ENCODE results near the gene EFCAB7. TPM values are rescaled to one million over a fixed set of nuclear protein-coding genes. Genes with fewer than 3 reads are reported as not detected.

Gene EFCAB7
- total and polyA plus RNA-seq, 2 of the 13 experiments (the other 11 are each of a cell fraction or from before 2014, with no cell fraction given), result 1.7 to 5.4 TPM

DNA sequence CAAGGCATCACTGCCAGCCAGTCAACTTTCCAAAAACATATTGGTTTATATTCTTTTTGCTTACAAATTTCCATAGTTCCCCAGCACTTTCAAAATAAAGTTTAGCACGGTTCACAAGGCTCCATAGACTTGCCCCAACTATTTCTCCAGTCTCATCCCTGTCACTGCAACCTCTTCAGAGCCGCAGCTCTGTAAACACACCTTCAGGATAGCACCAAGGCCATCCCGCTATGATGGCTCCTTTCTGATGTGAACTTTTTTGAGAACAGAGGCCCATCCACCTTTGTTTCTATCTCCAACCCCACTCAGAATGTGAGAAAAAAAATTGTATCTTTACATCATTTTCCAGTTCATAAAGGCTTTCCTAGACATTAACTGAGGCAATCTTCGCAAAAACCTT lies 96.2 kb downstream of the EFCAB7 start (continued):
- TF ChIP-seq, protein P1, sequence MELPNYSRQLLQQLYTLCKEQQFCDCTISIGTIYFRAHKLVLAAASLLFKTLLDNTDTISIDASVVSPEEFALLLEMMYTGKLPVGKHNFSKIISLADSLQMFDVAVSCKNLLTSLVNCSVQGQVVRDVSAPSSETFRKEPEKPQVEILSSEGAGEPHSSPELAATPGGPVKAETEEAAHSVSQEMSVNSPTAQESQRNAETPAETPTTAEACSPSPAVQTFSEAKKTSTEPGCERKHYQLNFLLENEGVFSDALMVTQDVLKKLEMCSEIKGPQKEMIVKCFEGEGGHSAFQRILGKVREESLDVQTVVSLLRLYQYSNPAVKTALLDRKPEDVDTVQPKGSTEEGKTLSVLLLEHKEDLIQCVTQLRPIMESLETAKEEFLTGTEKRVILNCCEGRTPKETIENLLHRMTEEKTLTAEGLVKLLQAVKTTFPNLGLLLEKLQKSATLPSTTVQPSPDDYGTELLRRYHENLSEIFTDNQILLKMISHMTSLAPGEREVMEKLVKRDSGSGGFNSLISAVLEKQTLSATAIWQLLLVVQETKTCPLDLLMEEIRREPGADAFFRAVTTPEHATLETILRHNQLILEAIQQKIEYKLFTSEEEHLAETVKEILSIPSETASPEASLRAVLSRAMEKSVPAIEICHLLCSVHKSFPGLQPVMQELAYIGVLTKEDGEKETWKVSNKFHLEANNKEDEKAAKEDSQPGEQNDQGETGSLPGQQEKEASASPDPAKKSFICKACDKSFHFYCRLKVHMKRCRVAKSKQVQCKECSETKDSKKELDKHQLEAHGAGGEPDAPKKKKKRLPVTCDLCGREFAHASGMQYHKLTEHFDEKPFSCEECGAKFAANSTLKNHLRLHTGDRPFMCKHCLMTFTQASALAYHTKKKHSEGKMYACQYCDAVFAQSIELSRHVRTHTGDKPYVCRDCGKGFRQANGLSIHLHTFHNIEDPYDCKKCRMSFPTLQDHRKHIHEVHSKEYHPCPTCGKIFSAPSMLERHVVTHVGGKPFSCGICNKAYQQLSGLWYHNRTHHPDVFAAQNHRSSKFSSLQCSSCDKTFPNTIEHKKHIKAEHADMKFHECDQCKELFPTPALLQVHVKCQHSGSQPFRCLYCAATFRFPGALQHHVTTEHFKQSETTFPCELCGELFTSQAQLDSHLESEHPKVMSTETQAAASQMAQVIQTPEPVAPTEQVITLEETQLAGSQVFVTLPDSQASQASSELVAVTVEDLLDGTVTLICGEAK (IDR thresholded peaks at IDR 0.05), result no peak
- TF ChIP-seq, protein P1 (CRISPR knock-in tag; IDR thresholded peaks at IDR 0.05), result no peak

DNA sequence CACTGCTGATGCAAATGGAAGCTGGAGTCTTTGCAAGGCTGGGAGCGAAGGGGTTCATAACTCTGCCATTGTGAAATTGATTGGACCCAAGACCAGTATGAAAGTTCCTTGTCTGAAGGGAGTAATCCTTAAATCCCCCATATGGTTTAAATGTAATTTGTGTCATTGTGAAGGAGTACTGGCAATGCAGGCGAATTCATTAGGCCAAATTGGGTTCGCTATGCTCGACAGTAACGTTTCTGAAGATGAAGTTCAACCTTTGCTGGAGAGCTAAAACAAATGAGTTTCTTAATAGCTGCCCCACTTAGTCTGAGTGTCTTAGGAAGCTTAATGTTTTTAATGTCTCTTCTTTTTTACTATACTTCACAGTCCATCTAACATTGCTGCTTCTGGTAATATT lies 97.3 kb downstream of the EFCAB7 start:
- Histone ChIP-seq H3K79me2 (ENCODE audit: insufficient read depth, low read length) (peaks cover 59% of the 10 kb centered on the region), H3K9ac (ENCODE audit: insufficient read depth, low read depth, low read length) (no peak overlapping the region), H3K4me3 (replicated peaks in 1 of 3; ENCODE audit: insufficient read depth in 1 of 3, low read depth in 2 of 3, low read length in 3 of 3) (no peak overlapping the region), H3K4me2 (ENCODE audit: low read depth, low read length) (no peak overlapping the region), H2AFZ (ENCODE audit: low read length) (no peak overlapping the region), H3K36me3 (replicated peaks in 1 of 2; ENCODE audit: control insufficient read depth in 1 of 2, insufficient read depth in 2 of 2, low read length in 2 of 2) (peaks cover 3 to 13% of the 10 kb centered on the region in 2 experiments; a peak in 4 of 5 replicates), H3K27ac (ENCODE audit: extremely low read length, insufficient read depth, low read length) (no peak overlapping the region), H3K27me3 (ENCODE audit: control insufficient read depth in 1 of 2, insufficient read depth in 2 of 2, low read length in 2 of 2) (no peaks in the 10 kb centered on the region), H3K4me1 (ENCODE audit: insufficient read depth, low read length) (peaks cover 69% of the 10 kb centered on the region), H3K9me3 (ENCODE audit: low read length) (no peaks in the 10 kb centered on the region), H4K20me1 (ENCODE audit: insufficient read depth, low read length) (no peaks in the 10 kb centered on the region)
- in situ Hi-C loops (cut with HindIII; ENCODE audit: extremely low pct_ligation_motif_present, low pct_unique_long_range_greater_than_20kb) (loop anchor here (25.0 kb wide), 1 partner anchor 292 kb away; no protein-coding TSS in a partner anchor), intact Hi-C loops (cut with micrococcal nuclease; ENCODE audit: unreplicated experiment) (no loop called here)
- no peak for DNase-seq (ENCODE audit: low spot score)
- ChIA-PET POLR2A (interaction anchor here (1.3 kb wide), 1 partner anchor 20 kb away, joined by 3 read pairs; no protein-coding TSS in a partner anchor), CTCF (ENCODE audit: low intra/inter-chr PET ratio, low total read pairs) (no interaction called here)
- FAIRE-seq, result no peak
- ATAC-seq, result no peak
- no TSS peak for BruUV-seq (replicated peaks)
- 100% methylated on average over 5 of the region's 5 CpGs for WGBS (ENCODE audit: low lambda C conversion rate)
- no peak for TF ChIP-seq ZNF207 (IDR thresholded peaks at IDR 0.05; ENCODE audit: borderline replicate concordance)
- no peak for TF ChIP-seq HMG20B (CRISPR knock-in tag; conservative IDR thresholded peaks at IDR 0.05)
- no peak for TF ChIP-seq MYNN (CRISPR knock-in tag; IDR thresholded peaks at IDR 0.05; ENCODE audit: low read depth)
- no peak for TF ChIP-seq HOXA7 (CRISPR knock-in tag; IDR thresholded peaks at IDR 0.05)
- TF ChIP-seq, protein P2, sequence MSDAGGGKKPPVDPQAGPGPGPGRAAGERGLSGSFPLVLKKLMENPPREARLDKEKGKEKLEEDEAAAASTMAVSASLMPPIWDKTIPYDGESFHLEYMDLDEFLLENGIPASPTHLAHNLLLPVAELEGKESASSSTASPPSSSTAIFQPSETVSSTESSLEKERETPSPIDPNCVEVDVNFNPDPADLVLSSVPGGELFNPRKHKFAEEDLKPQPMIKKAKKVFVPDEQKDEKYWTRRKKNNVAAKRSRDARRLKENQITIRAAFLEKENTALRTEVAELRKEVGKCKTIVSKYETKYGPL (CRISPR knock-in tag; IDR thresholded peaks at IDR 0.05), result no peak
- TF ChIP-seq HDAC2 (CRISPR knock-in tag; IDR thresholded peaks at IDR 0.05), result no peak
- no peak for TF ChIP-seq KMT2A (CRISPR knock-in tag; IDR thresholded peaks at IDR 0.05)
- TF ChIP-seq MEIS1 (CRISPR knock-in tag; IDR thresholded peaks at IDR 0.05; ENCODE audit: borderline replicate concordance), result no peak
- no peak for TF ChIP-seq ZNF615 (CRISPR knock-in tag; IDR thresholded peaks at IDR 0.05; ENCODE audit: borderline replicate concordance)
- no peak for TF ChIP-seq ZFY (CRISPR knock-in tag; IDR thresholded peaks at IDR 0.05)
- no peak for TF ChIP-seq ADNP (CRISPR knock-in tag; IDR thresholded peaks at IDR 0.05)
- TF ChIP-seq HNF4A (CRISPR knock-in tag; IDR thresholded peaks at IDR 0.05), result no peak
- TF ChIP-seq SETDB1 (CRISPR knock-in tag; IDR thresholded peaks at IDR 0.05; ENCODE audit: borderline replicate concordance), result no peak
- TF ChIP-seq U2AF2 (IDR thresholded peaks at IDR 0.05; ENCODE audit: low read depth, low read length), result no peak
